GM21515 (cell line): ENCODE measurements around the gene PTPRB.

ENCODE experiments used
- ATAC-seq: cut with Tn5 transposase; IDR thresholded peaks from one replicate; pipeline ENCODE4 v1.9.1; 2021; ENCODE audit not compliant: unreplicated experiment

The PTPRB gene

DNA sequence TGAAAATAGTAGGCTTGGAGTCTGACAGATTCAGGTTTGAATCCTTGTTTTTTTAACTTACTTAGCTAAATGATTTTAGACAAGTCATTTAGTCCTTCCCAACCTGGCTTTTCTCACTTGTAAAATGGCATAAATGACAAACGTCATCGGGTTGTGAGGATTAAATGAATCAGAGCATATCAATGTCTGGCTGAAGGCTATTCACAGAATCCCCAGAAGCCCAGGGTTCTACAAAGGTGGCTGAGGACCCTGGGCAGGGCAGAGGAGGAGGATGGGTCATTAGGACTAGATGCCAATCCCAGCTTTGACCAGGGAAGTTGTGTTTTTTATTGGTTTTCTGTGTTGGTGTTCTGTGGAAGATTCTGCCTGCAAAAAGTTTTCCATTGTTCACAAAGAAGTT is 7.6 kb upstream of the PTPRB start:
- no peak for ATAC-seq

GRCh38 chr12:70643939-70644338 is 6.7 kb upstream of the PTPRB start:
- no peak for ATAC-seq

- ATAC-seq, result no peak
These were observed 4.5 kb upstream of the PTPRB start for GRCh38 chr12:70641691-70642090.

DNA sequence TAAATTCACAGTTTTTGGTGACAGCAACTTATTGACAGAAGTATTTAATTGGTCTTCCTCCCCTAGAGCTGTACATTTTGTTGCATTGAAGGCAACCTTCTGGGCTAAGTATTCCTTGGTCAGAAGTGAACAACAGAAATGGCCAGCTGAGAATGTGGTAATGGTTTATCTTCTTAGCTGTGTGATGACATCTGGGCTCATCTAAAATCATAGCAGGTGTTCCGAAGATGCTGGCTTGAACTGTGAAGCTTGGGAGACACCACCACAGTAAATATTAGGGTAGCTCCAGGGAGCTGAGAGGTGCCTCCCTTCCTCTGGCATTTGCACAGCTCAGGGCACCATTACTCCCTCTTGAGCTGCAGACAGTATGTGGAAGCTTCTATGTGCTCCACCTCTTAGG is 3.7 kb upstream of the PTPRB start:
- ATAC-seq, result no peak

DNA sequence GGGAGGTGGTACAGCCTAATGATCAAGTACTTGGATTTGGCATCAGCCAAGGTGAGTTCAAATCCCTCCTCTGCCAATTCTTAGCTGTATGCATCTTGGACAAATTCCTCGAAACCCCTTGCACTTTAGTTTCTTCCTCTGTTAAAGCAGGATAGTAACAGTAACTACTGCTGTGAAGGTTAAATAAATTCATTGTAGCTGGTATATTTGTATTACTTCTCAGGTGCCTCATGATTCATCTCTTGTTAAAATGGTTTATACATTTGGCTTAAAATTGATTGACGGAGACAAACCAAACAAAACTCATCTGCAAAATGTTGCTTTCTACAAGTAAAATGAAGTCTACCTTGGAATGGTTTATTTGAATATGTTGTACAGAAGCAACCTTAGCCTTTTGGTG is 2.3 kb upstream of the PTPRB start:
- no peak for ATAC-seq

DNA sequence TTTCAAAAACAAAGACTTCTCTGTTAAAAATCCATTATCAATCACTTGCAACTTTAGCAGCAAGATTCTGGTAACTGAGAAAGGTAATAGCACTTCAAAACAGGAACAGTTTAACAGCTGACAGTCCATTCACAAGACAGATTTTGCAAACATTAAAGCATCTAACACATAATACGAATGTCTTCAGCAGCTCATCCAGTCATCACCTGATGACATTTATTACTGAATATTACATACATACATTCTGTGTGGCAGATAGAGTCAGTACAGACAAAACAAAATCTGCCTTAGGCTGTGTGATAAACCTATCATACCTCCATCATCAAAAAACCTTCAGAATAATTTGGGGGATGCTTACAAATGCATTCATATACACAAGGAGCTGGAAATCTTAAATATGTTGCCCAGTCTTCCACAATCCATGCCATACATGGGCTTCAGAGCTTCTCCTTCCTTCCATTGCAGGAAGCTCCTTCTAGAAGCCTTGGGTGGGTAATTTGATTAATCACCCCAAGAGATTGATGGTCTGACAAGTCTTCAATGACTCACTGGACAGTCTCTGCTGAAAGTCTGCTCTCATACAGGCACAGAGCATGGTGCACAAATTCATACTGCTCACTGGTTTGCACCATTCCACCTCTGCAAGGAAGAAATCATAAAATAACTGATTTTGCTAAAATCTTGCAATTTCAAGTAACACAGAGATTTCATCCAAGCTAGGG is 1.6 kb upstream of the PTPRB start:
- no peak for ATAC-seq

- ATAC-seq, result no peak
These were observed 1.5 kb downstream of the PTPRB start for GRCh38 chr12:70635755-70636154.

DNA sequence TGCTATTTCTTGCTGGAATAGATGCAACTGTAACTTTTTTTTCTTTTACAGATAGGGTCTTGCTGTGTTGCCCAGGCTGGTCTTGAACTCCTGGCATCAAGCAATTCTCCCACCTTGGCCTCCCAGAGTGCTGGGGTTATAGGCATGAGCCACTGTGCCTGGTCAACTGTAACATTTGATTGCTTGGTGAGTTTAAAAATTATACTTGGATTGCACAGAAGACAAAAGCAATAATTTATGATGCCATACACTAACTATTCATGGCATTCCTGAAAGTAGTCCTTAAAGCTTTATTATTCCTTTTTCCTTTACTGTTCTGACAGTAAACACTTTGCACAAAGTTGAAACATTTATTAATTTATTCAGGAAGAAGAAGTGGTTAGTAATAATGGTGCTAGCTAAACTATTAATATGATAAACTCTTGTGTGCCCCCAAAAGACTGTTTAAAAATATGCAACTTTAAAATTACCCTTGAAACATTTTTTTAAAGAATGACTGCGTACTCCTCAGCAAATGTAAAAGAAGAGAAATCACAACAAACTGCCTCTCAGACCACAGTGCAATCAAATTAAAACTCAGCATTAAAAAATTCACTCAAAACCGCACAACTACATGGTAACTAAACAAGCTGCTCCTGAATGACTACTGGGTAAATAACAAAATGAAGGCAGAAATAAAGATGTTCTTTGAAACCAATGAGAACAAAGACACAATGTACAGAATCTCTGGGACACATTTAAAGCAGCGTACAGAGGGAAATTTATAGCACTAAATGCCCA is 8.3 kb downstream of the PTPRB start:
- no peak for ATAC-seq

- no peak for ATAC-seq
These were observed 9.6 kb downstream of the PTPRB start for GRCh38 chr12:70627677-70628076.

GRCh38 chr12:70626180-70626579 is 11.0 kb downstream of the PTPRB start:
- ATAC-seq, result no peak

DNA sequence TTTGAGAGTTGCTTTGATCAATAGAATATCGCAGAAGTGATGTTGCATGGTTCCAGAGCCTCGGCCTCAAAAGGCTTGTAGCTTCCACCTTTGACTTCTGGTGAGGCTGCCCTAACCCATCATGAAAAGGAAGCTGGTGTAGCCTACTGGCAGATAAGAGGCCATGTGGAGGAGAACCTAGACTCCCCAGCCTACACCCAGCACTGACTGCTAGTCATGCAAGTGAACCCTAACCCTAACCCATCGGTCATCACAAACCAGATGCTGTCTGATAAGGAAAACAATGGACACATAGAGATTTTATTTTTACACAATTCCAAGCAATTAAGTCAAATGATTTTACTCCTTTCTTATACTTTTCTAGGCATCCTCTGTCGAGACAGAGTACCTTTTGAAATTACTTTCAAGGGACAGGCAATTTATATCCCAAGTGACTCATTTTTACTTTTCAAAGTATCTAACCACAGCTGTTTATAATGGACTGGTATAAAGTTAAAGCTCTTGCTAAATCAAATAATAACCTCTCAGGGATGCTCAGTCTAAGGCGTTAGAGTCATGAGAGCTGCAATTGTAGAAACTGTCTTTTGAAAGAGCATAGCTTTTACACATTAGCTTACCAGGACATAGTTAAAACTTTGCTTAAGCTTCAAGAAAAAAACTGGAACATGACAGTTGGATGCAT is 17.6 kb downstream of the PTPRB start:
- no peak for ATAC-seq

DNA sequence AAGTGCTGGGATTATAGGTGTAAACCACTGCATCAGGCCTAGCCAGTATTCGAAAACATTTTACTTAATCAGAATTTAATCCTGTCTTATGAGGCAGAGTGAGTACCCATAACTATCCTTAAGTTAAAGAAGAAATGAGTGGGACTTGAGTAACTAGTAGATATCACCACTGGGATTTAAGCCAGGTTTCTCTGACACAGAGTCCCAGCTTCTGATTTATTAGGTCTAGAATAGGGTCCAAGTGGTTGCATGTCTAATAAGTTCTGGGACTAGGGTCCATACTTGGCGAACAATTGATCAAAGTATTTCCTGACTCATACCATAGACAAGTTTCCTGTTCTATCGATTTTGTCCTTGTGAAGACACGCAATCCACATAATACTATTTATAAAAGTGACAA is 18.9 kb downstream of the PTPRB start:
- ATAC-seq, result no peak

DNA sequence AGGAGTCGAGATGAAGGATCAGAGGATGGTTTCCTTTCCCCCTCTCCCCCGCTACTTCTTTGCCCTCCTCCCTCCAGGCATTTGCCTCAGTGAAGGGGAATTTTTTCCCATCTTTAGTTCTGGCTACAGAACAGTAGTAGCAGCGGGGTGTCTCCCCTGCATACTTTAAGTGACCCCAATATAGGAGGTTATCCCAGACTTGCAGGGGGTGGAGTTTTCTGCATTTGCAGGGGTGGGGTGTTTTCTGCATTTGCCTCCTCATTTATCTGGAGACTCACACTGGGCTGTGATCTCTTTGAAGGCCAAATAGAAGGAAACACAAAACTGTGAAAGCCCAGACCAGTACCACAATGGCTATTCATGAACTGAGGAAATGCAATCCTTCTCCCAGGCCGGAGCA is 19.8 kb downstream of the PTPRB start:
- ATAC-seq, result no peak

DNA sequence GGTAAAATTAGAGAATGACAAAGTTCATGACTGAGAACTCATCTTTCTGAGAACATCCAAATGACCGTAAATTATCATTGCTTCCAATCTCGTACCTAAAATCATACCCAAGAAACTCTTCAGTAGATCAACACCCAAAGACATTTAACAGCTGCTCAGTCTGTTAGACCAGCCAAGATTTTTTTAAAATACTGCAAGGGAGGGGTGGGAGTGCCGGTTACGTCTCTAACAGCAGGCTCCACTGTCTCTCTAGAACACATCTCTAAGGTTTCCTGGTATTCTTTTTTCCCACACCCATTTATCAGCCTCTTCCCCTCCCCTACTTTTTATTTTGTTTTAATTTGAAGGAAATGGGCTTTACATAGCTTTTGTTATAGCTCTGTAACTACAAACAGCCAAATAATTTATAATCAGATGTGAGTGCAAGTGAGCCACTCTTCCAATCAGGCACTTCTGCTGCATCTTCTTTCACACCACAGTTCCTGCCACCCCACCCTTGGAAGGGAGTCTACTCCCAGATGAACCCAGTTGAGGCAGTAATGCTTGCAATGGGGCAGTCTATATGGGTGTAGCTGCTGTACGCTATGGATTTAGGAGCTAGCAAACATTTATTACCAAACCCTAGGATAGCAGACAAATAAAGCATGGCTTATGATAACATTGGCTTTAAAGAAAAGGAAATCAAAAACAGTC is 21.9 kb downstream of the PTPRB start:
- no peak for ATAC-seq

DNA sequence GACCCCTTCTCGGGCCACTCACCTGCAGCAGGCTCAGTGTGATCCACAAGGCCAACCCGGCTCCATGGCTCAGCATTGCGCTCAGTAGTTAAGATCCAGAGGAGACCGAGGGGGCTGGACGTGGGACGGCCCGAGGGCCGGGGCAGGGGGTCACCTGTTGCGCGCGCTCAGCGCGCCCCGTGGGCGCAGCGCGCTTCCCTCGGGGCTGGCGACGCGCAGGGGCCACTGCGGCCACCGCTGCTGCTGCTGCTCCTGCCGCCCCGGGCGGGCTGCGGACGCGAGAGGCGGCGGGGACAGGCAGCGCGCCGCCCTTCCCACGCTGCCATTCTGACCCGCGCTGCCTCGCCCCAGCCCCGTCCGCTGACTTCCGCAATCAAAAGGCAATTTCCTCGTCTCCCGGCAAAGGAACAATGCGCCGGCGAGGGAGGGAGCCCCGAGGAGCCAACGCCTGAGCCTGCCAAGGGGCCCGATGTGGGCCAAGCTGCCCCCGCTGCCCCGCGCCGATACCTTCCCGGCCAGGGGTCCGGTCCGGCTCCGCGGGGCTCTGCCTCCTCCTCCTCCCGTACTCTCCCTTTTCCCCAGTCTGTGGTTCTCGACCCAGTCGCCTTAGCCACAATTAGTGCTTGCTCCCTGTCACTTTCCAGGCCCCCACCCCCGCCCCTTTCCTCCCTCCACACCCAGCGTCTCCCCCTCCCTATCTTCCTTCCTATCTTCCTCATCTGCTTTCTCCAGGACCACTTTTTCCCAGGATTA is 27.3 kb downstream of the PTPRB start:
- ATAC-seq, result no peak

DNA sequence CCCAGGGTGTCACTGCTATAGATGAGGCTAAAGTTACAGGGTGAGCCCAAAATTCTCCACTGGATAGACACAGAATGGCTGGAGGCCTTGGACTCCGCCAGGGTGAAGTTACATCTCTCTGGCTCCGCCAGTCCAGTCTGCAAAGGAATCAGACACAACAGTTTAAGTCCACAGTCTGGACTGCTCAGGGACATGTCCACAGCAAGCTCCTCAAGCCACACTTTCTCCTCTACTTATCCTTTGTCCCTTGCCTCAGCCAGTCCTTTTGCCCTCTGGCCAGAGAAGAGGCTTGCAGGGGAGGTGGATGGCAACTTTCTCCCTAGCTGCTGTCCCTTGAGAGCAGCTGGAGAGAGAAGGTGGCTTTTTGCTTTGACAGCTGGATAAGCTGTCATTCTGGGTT is 28.0 kb downstream of the PTPRB start:
- ATAC-seq, result no peak

- ATAC-seq, result no peak
These were observed 29.0 kb downstream of the PTPRB start for GRCh38 chr12:70608184-70608583.

DNA sequence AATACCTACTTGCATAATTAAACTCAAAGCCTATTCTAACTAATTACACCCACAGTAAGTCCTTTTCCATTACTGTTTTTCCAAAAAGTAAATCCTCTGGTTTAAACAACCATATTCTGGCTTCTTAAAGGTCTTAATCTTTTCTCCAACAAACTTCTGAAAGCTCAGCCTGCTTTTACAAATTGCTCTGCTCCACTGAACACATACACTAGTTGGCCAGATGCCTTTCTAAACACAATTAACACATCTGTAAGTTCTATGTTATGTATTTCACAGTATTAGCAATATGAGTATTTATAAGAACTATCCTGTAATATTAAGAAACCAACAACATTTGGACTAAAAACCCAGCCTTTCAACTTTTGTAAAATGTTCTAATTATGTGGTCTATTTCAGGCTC is 30.1 kb downstream of the PTPRB start:
- no peak for ATAC-seq

DNA sequence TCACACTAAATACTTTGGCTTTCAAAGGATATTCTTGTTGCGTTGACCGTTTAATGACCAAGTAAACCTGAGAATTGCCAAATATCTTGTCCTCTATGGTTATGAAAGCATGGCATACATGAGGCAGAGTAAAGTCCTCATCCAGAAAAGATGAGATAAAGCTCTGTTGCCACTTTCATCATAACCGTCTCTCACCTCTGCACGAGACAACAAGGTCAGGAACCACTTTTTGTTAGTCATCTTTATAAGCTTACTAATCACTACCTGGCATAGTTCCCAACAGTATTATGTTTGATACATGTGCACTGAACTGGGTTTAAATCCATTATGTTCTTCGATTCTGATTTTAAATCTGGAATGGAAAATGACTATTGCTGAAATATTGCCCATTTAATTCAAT is 31.3 kb downstream of the PTPRB start:
- ATAC-seq, result no peak

DNA sequence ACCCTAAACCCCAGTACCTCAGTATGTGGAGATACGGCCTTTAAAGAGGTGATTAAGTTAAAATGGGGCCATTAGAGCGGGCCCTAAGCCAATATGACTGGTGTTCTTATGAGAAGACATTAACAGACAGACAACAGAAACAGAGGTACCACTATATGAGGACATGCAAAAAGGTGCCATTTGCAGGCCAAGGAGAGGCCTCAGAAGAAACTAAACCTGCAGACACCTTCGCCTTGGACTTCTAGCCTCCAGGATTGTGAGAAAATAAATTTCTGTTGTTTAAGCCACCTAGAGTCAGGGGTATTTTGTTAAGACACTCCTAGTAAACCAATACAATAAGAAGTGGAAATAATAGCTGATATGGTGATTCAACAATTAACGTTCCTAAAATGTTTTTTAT is 32.6 kb downstream of the PTPRB start:
- ATAC-seq, result no peak

GRCh38 chr12:70603044-70603443 is 34.2 kb downstream of the PTPRB start:
- ATAC-seq, result no peak
